NT2/D1 (cell line): ENCODE results near the gene CAMSAP2.

Source experiments
- SUZ12 ChIP-seq: IDR thresholded peaks from 2 replicates; pipeline ENCODE4 v1.6.1; 2011; ENCODE audit not compliant: insufficient read length, insufficient read depth; ENCODE audit errors: extremely low read depth
- ZNF274 ChIP-seq: IDR thresholded peaks from 2 replicates; pipeline ENCODE4 v1.6.1; 2011; ENCODE audit warnings: mild to moderate bottlenecking, low read depth, low read length

DNA sequence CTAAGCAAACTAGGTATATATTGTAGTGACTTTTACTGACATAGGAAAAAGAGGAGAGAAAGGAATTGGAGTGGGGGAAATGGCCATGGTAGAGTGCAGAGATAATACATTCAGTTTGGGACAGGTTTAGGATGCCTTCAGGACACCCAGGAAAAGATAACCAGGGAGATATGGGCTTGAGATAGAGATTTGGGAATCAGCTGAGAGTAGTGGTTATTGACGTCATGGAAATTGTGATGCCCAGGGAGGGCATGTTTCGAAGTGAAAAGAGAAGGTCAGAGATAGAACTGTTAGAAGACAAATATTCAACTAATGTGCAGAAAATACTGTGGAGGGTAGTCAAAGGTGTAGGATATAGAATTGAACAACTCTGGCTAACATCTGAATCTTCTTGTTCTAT, 40.6 kb downstream of the CAMSAP2 start:
- no peak for TF ChIP-seq SUZ12
- TF ChIP-seq ZNF274: no peak
